NCI-H524 (cell line): ENCODE results near the gene GSPT1.
"Not testable (repeated sequence)": the region's sequence is repeated elsewhere in the genome, so short reads cannot be mapped to it uniquely, and the experiment has no call there.

Experiments
- DNase-seq, 2 experiments: peaks; one replicate each; lab custom pipeline; 2025; lab: John Stamatoyannopoulos, UW

GSPT1 gene

DNA sequence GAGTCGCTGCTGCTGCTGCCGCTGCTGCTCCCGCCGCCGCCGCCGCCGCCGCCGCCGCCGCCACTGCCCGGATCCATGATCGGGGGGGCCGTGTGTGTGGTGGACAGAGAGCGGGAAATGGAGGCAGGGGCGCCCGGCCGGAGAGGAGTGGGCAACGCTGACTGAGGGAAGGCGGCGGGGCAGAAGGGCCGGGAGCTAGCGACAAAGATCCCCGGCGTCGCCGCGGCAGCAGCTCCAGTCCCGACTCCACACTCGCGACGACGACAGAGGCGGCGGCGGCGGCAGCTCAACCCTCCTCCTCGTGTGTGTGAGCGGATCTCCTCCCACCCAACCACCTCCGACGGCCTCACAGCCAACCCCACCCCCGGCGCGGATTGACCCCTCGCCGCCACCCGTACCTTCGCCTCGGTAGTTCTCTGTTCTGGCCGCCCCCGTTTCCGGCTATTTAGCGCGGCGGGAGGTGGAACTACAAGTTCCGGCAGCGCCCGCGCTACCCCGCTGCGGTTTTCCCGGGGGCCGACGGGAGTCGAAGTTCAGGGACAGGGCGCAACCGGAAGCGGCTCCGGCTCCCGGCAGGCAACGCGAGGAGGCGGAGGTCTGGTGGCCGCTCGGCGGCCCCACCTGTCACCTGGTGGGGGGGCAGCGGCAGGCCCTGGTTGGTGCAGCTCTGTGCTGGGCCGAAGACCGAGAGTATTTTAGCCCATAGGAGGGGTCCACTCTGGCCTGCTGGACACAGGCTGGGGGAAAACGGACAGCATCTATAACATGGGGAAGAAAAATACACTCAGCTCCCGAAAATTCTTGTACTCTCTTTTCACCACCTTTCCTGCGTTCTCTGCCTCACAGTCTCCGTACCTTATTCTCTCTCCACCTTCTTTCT lies at the start of gene GSPT1:
Gene GSPT1 (minus strand): TSS at position 313 of the 880 bp plus-strand sequence. CDS start 236 bp downstream, at position 77.
- peak; percentile 96 to 99 for DNase-seq

DNA sequence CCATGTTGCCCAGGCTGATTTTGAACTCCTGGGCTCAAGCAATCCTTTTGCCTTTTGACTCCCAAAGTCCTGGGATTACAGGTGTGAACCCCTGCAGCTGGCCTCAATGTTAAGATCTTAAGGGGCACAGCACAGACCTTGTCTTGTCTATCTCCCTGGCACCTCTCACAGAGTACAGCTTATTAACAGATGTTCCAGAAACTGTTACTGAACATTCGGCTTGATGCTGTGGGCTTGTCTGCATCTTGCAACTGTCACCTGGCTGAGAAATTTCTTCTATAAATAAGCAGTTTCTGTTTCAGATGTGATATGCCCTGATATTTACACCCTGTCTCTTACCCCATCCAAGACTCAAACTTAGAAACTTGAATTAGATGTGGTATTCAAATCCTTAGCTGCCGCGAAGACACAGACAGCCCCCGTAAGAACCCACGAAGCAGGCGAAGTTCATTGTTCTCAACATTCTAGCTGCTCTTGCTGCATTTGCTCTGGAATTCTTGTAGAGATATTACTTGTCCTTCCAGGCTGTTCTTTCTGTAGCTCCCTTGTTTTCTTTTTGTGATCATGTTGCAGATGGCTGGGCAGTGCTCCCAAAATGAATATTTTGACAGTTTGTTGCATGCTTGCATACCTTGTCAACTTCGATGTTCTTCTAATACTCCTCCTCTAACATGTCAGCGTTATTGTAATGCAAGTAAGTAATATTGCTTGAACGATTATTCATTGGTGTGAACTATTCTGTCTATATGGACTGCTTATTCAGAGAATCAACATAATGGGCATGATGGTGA lies 49.2 kb upstream of the GSPT1 start, which contains the start of gene TNFRSF17:
Gene TNFRSF17 (plus strand): TSS at position 450 of the 791 bp plus-strand sequence. CDS start 115 bp downstream, at position 565.
- peak in 1 of 2 experiments; percentile 32 for DNase-seq

DNA sequence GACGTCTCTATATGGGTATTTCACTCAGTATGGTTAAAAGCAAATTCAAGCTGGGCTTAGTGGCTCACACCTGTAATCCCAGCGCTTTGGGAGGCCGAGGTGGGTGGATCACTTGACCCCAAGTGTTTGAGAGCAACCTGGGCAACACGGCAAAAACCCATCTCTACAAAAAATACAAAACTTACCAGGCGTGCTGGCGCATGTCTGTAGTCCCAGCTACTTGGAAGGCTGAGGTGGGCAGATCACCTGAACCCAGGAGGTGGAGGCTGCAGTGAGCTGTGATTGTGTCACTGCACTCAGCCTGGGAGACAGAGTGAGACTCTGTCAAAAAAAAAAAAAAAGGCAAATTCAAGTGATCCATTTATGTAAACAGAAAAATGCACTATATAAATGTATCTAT lies 48.0 kb upstream of the GSPT1 start:
- no peak for DNase-seq

DNA sequence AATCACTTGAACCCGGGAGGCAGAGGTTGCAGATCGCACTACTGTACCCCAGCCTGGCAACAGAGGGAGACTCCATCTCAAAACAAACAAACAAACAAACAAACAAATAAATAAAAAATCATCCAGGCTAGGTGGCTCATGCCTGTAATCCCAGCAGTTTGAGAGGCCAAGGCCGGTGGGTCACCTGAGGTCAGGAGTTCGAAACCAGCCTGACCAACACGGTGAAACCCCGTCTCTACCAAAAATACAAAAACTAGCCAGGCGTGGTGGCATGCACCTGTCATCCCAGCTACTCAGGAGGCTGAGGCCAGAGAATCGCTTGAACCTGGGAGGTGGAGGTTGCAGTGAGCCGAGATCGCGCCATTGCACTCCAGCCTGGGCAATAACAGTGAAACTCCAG lies 47.2 kb upstream of the GSPT1 start:
- not testable (repeated sequence) for DNase-seq

DNA sequence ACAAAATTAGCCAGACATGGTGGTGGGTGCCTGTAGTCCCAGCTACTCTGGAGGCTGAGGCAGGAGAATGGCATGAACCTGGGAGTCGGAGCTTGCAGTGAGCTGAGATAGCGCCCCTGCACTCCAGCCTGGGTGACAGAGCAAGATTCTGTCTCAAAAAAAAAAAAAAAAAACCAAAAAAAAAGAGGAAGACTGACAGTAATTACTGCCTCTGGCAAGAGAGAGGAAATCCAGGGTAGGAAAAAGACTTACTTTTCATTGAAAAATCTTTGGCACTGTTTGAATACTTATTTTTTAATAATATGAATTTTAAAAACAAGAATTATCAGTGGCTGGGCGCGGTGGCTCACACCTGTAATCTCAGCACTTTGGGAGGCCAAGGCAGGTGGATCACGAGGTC lies 46.7 kb upstream of the GSPT1 start:
- DNase-seq: not testable (repeated sequence)

DNA sequence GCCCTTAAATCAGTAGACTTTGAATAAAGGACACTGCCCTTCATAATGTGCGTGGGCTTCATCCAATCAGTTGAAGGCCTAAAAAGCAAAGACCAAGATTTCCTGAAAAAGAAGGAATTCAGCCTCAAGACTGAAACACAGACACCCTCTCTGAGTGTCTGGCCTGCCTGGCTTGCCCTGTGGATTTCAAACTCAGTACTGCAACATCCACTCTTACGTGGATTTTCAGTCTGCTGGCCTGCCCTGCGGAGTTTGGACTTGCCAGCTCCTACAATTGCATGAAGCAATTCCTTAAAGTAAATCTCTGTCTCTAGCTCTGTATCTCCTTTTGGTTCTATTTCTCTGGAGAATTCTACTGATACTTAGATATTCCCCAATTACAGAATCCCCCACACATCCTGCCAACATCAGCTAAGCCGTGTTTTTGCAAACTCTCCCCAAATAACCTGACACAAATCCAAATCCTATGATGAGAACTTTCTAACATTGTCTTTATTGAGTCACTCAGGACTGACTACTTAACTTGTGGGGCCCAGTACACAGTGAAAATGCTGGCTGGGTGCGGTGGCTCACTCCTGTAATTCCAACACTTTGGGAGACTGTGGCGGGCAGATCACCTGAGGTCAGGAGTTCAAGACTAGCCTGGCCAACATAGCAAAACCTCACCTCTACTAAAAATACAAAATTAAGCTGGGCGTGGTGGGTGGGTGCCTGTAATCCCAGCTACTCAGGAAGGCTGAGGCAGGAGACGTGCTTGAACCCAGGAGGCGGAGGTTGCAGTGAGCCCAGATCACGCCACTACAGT lies 42.0 kb upstream of the GSPT1 start:
- no peak for DNase-seq

DNA sequence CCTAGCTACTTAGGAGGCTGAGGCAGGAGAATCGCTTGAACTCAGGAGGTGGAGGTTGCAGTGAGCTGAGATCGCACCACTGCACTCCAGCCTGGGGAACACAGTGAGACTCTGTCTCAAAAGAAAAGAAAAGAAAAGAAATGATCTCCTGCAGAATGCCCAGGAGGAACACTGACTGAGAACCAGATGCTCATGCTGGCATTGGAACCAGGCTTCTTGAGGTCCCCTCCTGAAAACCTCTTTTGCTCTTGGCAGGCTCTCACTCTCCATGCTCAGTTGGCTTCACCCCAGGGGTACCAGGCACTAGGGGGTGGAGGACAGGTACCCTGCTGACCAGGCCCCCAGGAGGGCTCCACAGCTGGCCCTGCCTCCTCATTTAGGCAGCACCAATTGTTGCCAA lies 40.8 kb upstream of the GSPT1 start:
- no peak for DNase-seq

DNA sequence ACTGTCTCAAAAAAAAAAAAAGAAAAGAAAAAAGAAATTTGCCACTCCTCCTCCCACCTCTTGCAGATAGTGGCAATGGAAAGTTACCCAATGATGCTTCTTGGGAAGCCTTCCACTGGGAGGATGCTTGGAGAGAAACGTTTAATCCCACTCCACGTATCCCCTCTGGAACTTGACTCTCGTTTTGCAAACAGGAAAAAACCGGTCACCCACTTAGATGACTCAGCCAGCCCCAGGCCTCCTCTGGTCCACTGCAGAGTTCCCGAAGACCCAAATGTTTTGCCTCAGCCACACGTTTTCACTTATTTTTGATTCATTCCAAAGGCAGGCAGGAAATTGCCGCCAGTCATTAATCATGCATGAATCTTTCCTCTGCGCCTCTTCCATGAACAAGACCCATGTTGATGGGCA lies 40.0 kb upstream of the GSPT1 start:
- no peak for DNase-seq

DNA sequence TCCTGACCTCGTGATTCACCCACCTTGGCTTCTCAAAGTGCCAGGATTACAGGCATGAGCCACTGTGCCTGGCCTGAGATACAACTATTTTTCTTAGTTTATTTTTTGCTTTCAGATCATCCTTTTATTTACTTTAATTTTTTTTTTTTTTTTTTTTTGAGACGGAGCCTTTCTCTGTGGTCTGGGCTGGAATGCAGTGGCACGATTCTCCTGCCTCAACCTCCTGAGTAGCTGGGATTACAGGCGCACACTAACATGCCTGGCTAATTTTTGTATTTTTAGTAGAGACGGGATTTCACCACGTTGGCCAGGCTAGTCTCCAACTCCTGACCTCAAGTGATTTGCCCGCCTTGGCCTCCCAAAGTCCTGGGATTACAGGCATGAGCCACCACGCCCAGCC lies 37.8 kb upstream of the GSPT1 start:
- not testable (repeated sequence) for DNase-seq

DNA sequence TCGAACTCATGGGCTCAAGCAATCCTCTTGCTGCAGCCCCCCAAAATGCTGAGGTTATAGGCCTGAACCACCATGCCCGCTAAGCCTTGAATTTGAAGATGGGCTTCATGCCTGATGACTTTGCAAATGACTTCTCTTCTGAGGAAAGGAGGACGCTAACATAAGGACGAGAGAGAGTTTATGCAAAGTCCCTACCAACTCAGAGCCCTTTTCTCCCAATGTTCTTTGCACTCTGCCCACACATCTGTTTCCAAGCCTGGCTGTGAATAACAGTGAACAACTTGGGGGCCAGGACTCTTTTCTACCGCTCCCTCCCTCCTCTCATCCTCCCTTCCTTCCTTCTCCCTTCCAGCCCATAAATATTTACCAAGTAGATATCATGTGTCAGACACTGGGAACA lies 34.6 kb upstream of the GSPT1 start:
- DNase-seq: no peak

DNA sequence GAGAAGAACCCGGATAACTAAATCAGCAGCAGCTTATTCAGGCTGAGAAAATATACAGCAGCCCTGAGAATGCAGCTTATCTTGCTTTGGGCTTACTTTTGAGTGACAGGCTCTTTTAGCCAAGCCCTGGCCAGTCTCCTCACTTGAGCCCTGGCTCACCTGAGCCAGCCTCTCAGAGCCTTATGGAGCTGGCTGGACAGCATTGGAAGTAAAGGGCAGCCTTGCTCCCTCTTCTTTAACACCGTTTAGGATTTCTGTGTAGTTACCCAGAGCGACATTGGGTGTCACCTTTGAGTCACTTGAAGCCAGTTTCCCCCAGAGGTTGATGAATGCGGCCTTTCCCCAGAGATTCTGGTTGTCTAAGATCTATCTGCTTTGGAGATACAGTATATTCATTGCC lies 33.8 kb upstream of the GSPT1 start:
- DNase-seq: peak; percentile 46 to 65

DNA sequence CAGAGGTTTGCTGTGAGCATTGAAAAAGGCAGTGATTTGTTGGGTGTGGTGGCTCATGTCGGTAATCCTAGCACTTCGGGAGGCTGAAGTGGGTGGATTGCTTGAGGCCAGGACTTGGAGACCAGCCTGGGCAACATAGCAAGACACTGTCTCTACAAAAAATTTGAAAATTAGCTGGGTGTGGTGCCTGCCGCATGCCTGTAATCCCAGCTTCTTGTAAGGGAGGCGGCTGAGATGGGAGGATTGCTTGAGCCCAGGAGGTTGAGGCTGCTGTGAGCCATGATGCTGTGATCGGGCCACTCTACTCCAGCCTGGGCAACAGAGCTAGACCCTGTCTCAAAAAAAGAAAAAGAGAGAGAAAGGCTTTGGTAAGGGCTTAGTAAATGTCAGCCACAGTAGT lies 33.1 kb upstream of the GSPT1 start:
- no peak for DNase-seq

DNA sequence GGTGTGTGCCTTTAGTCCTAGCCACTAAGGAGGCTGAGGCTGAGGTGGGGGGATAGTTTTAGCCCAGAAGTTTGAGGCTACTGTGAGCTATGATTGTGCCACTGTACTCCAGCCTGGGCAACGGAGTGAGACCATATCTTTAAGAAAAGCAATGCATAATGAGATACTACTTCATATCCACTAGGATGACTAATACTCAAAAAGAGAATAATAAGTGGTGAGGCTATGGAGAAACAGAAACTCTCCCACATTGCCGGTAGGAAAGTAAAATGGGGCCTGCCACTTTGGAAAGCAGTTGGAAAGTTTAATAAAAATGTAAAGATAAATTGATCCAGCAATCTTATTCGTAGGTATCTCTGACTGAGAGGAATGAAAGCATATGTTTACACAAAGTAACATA lies 30.7 kb upstream of the GSPT1 start:
- DNase-seq: no peak

DNA sequence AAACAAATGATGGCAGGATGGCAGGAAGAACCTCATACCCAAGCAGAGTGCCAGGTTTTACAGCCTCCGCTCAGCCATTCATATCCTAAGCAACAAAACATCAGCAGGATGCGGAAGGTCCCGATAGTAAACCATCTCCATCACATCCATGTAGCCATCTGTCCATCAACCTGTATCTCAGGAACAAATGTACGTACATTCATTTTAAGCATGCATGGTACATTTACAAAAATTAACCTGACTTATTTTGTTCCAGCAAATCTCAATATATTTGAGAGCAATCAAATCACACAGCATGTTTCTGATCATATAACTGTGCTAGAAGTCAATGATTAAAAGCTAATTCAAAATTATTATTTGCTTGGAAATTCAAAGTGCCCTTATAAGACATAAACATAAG lies 26.2 kb upstream of the GSPT1 start, which contains the start of gene NPIPB2:
Gene NPIPB2 (minus strand): TSS at position 101 of the 400 bp plus-strand sequence. CDS start 0 bp downstream, at position 101.
- DNase-seq: not testable (repeated sequence)

DNA sequence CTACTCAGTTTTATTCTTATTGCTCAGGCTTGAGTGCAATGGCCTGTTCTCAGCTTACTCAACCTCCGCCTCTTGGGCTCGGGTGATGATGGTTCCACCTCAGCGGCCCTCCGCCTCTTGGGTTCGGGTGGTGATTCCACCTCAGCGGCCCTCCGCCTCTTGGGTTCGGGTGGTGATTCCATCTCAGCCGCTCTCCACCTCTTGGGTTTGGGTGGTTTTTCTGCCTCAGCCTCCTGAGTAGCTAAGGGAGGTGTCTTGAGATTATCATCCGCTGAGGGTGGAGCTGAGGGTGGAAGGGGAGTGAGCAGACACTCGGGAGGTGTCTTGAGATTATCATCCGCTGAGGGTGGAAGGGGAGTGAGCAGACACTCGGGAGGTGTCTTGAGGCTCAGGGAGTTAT lies 11.6 kb upstream of the GSPT1 start:
- DNase-seq: not testable (repeated sequence)

DNA sequence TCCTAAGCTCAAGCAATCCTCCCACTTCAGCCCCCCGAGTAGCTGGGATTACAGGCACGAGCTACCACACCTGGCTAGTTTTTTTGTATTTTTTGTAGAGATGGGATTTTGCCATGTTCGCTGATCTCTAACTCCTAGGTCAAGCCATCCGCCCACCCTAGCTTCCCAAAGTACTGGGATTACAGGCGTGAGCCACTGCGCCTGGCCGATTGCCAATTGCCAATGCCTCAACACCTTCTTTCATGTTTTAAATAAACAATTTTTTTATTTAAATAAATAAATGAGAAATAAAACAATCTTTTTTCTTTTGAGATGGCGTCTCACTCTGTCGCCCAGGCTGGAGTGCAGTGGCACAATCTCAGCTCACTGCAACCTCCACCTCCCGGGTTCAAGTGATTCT lies 8.3 kb upstream of the GSPT1 start:
- not testable (repeated sequence) for DNase-seq

DNA sequence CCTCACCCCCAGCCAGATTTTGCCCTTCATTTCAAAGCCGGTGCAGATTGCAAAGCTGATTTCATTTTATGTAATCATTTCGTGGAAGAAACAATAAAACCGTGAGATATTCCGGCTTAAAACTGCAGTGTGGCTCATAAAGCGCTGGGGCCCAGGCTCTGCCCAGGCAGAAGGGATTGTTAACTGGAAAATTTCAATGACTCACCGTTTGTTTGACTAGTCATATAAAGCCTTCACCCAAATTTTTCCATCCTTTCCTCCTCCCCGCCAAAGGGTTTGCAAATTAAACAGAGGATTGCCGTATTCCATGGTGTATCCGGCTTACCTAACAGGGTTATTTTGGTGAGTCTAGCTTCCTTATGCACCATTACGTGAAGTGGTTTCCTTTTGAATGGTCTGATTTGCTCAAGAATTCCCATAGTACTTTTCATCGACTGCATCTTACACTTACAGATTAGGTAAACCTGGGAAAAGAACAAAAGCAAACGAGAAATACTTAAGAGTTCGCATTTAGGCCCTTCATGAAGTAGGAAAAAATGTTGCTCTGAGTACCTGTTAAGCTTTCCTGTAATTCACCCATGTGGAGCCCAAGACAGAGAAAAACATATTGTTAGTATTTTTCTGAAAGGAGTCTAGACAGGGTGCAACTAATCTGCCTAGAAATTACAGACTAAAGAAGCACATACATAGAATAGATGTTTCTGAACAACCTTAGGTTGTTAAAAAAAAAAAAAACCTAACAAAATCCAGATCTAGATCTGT lies 949 bp upstream of the GSPT1 start:
- no peak for DNase-seq

DNA sequence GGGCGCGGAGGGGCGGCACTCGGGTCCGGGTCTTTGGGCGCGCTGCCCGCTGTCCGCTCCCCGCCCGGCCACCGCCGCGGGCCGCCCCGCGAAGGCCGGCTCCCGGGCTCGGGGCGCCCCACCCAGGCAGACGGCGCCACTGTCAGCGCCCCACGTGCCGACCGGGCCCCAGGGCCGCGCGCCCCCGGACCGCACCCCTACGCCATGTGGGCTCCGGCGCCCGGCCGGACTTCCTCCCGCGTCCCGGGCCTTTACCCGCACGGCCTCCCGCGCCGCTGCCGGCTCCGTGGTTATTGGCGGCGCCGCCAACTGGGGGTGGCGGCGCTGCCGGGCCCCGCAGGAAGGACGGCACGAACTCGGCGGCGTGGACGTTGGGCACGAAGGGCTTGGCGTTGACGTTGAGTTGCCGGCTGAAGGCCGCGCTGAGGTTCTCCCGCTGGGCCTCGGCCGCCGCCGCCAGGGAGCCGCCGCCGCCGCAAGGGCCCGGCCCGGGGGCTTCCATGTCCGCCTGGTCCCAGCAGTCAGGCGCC lies 577 bp downstream of the GSPT1 start:
- no peak for DNase-seq

DNA sequence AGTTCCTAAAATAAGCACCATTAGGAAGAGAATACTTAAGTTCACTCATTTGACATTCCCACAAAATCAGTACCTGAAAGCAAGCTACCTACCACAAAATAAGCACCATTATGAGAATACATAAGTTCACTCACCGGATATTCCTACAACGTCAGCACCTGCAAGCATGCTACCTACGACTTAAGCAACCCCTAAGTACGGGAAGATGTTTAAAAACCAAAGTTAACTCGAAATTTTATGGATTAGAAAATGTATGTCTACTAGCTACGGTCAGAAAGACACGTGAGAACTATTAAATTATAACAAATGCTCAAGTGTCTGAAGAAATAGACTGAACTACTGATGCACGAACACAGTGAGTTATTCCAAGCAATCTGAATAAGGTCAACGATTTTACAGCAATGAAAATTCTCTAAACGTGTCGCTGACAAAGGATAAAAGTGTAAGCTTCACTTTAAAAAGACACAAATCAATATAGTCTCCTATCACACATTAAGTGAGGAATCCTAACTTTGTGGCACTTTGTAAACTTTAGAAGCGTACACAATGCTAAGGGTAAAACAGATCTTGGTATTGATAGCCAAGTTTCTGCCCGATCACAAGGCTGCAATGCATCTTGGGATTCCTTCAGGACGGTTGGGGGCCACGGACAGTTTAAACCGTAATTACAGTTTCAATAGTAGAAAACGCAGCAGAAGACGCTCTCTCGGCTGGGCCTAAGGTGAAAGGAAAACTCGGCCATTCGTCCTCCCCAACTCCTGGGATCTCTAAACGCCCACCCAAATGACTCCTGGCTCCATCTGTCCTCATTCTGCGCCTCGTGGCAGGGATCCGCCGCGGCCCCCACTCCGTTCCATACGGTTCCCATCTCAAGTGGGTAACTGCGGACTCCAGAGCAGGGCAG lies 1.3 kb downstream of the GSPT1 start:
- DNase-seq: peak in 1 of 2 experiments; percentile 42
